ENCODE results near the gene CNFN.

CNFN gene

GRCh38 chr19:42409477-42409876, 19.4 kb upstream of the CNFN start:
- DNase-seq (ENCODE audit: low read depth) = no peak

DNA sequence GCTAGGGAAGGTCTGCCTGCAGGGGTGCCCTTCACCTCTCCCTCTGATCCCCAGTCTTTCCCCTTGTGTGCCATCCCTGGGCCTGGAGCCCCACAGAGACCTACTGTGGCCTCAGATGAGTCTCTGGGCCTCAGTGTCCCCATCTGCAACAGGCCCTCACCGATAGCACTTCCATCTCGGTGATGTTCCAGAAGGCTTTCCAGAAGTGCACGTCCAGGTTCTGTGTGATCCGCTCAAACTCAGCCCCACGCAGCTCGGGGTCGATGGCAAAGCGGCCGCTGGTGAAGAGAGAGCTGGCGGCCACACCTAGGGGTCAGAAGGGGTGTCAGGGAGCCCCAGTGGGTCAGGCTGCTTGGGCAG, 17.7 kb upstream of the CNFN start:
- DNase-seq (ENCODE audit: low read depth) = no peak

DNA sequence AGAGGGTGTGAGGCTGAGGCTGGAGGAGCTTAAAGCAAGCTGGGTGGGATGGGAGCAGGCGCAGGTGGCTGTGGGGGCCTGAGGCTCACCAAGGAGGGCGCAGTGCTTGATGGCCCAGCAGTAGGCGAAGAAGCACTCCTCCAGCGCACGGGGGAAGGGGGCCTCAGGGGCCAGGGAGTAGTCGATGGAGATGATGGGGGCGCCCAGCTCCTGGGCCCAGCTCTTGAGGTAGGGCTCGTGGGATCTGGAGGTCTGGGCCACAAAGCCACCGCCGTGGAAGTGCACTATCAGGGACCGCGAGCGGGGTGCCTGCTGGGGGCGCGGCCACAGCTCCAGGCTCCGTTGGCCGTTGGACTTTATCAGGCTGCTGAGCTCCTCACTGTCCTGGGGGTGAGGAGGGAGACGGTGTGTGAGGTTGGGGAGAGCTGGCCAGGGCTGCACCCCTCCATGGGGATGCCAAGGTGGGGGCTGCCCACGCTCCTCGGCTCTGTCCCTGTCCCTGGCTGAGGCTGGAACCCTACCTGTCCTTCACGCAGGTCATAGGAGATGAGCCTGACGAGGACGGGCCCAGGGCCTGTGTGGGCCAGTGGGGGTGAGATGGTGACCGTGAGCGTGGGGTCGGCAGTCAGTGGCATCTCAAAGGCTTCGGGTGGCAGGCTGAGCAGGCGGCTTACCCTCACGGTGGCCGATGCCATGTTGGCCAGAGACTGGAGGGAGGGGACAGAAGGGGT, 17.2 kb upstream of the CNFN start:
- DNase-seq (ENCODE audit: low read depth) = no peak

GRCh38 chr19:42406111-42406510, 16.0 kb upstream of the CNFN start:
- DNase-seq (ENCODE audit: low read depth) = no peak

GRCh38 chr19:42403586-42403985, 13.5 kb upstream of the CNFN start:
- DNase-seq (ENCODE audit: low read depth) = no peak

GRCh38 chr19:42402376-42403116, 12.4 kb upstream of the CNFN start:
- DNase-seq (ENCODE audit: low read depth) = no peak

DNA sequence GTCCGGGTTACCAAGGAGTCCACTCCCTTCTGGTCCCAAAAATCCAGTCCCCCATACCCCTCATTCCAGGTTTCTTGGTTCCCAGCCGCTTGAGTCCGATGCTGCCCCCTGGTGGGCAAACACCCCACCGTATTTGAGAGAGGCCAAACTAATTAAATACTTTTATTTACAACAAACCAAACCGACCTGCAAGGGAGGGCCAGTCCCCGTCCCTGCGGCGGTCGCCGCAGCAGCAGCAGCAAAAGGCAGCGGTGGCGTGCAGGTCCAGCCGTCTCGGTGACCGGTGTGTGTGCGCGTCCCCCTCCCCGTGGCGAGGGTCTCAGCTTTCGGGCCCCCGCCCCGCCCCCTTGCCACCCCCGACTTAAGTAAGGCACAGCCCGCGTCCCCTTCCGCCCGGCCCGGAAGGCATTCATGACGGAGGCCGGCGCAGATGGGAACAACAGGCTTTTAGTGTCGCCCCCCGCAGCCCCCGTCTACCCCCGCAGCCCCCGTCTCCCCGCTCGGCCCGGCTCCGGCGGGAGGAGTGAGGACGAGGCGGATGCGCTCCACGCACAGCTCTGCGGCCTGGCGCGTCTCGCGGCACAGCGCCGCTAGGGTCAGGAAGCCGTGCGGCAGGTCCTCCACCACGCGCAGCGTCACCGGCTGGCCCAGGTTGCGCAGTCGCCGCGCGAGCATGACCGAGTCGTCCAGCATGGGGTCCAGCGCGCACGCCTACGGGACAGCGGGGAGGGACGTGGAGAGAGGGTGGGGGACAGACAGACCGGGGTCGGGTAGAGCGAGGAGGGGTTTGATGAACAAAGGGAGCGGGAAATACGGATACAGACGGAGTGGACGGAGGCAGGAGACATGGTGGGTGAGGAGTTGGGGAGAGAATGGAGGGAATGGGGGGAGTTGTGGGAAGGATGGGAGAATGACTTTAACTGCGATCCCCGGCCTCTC, 11.5 kb upstream of the CNFN start:
- DNase-seq (ENCODE audit: low read depth) = peak; percentile 40

DNA sequence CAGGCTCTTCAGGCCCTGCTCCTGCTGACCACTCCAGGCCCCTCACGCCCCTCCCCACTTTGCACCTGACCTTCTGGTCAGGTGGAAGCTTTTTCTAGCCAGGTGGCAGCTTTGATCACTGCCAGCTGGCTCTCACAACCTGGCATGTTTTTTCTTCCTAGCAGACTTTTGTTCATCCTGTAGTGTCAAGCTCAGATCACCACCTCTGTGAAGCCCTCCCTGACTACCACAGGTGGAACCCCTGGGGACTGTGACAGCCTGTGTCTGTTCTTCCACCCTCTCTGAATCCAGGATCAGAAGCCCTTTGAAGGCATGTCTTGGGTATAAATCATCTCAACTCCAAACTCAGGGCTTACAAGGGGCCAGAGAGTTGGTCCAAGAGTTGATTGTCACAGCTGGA, 10.3 kb upstream of the CNFN start:
- DNase-seq (ENCODE audit: low read depth) = no peak

DNA sequence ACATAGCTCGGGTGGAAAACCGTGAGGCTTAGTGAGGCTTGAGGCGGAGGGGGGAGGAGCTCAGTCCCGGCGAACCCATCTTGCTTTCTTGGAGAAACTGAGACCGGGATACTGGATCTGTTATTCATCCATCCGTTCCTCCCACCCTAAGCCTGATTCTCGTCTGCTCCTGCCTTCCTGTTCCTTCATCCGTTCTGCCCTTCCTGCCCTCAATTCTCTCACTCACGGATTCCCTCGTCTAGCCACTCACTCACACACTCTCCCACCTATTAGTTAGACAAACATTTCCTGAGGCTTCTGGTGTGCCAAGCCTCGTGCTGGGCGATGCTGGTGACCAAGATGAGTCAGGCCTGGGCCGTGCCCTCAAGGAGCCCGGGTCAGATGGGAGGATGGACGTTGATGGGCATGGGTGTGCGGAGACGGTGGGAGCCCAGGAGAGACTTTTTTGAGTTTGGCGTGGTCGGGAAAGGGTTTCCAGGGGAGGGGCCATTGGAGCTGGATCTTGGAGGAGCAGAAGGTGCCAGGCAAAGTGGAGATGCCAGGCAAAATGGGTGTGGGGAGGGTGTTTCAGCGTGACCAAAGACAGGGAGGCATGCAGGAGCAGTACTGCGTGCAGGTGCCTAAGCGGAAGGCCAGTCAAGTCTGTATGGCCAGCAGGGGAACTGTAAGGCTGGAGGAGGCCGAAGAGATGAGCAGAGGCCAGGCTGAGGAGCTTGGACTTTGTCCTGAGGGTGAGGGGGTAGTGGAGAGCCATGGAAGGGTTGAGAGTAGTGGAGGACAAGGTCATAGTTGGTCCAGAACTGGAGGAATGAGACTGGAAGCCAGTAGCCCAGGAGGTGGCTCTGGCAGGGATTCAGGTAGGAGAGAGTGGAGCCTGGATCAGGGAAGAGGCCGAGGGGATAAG, 7.4 kb upstream of the CNFN start:
- no peak for DNase-seq (ENCODE audit: low read depth)

- DNase-seq (ENCODE audit: low read depth) = peak; percentile 97
These were observed 6.5 kb upstream of the CNFN start for GRCh38 chr19:42396381-42397262.

GRCh38 chr19:42394751-42395150, 4.7 kb upstream of the CNFN start:
- no peak for DNase-seq (ENCODE audit: low read depth)

GRCh38 chr19:42392165-42392564, 2.1 kb upstream of the CNFN start:
- DNase-seq (ENCODE audit: low read depth) = no peak

DNA sequence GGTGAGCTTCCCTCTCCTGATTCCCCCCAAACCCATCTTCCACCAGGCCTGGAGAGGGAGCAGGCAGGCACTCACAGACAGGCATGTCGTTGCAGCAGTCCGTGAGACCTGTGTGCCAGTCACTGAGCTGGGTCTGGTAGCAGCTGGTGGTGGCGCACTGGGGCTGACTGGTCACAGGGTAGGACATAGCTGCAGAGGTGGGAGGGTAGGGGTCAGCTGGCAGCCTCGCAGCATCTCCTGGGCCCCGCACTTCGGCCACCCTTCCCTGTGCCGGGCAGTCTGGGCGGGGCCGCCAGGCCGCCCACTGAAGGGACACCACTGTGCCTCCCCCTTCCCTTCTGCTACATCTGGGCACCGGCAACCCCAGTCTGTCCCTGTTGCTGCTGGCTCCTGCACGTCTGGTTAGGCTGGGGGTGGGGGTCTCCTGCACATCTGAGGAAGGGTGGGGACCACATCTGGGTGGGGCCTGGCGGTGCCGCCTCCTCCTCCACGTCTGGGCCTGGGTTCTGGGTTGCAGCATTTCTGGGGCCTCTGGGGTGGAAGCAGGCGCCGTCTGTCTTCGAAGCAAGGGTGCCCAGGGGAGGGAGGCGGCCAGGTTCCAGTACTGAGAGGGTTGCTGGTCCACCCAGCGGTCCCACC, 1.1 kb downstream of the CNFN start:
- no peak for DNase-seq (ENCODE audit: low read depth)

GRCh38 chr19:42386974-42387707, 3.0 kb downstream of the CNFN start:
- DNase-seq (ENCODE audit: low read depth) = peak; percentile 26

DNA sequence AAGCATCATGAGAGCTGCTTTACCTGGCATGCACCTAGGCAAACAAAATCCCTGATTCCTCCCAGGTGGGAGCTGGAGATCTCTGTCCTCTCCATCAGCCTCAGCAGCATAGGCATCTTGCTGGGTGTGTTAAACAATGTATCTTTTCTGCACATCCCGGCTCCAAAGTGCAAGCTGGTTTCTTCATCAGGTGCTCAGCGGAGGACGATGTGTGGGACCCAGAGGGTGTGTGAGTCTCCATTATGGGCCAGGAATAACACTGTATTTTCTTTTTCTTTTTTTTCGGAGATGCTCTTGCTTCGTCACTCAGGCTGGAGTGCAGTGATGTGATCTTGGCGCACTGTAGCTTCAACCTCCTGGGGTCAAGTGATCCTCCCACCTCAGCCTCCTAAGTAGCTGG, 9.9 kb downstream of the CNFN start:
- no peak for DNase-seq (ENCODE audit: low read depth)

DNA sequence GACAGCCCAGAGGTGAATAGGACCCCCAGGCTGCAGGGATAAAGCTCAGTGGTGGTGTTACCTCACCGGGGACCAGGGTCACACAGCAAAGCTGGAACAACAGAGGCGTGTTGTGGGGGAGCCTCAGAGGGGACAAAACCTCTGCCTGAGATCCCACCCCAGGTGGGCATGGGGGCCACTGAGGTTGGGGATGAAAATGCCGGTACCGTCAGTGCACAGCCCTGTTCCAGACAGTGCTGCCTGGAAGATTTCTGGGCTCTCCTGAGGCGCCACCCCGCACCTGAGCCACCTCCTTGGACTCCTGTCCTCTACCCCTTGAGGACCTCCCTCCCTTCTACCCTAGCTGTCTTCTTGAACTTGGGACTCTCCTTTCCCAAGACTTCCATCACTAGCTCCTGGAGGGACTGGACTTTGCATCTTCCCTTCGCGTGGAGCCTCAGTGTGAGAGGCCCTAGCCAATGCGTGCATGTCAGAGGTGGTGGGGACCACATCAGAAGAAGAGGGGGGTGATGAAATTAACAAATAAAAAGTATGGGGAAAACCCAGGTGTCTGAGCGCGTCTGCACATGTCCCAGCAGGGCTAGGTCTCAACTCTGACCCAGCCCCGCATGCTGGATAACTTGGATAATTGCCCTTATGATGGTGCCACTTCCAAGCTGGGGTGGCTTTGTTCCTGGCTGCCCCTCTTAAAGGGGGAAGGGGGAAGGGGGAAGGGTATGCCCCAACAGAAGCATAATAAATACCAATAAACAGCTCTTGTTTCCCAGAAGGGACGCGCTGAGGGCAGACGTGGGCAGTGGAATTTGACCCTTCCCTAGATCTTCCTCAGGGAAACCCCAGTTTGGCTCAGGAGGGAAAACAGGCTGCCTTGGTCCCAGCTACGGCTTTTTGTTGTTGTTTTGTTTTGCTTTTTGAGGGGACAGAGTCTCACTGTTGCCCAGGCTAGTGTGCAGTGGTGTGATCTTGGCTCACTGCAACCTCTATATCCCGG, 11.6 kb downstream of the CNFN start:
- no peak for DNase-seq (ENCODE audit: low read depth)

DNA sequence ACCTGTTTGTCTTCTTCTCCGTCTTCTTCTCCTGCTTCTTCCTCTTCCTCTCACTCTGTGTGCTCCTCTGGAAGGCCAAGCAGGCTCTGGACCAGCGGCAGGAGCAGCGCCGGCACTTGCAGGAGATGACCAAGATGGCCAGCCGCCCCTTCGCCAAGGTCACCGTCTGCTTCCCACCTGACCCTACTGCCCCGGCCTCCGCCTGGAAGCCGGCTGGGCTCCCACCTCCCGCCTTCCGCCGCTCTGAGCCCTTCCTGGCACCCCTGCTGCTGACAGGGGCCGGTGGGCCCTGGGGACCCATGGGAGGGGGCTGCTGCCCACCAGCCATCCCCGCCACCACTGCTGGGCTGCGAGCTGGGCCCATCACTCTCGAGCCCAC, 13.9 kb downstream of the CNFN start:
- DNase-seq (ENCODE audit: low read depth) = no peak
